Neutrophil (primary cell): ENCODE measurements around the gene GALNT10.

Experiments used
- H3K27ac ChIP-seq: fragments of 200-600 bp; sonication (generic); 2 replicates; pipeline ENCODE4 v1.5.1; 2016; ENCODE audit warnings: mild to moderate bottlenecking, moderate library complexity
- H3K27me3 ChIP-seq: fragments of 200-600 bp; sonication (generic); 2 replicates; pipeline ENCODE4 v1.6.0; 2016; ENCODE audit warnings: mild to moderate bottlenecking
- H3K36me3 ChIP-seq: fragments of 200-600 bp; sonication (generic); 2 replicates; pipeline ENCODE4 v1.5.1; 2017
- H3K4me1 ChIP-seq, 2 experiments: fragments of 200-600 bp in 1 of 2; sonication (generic) in 1 of 2; 1 replicate in 1 of 2; 2 replicates in 1 of 2; pipeline versions ENCODE4 v1.5.1 to v1.6.1; 2013 to 2016; ENCODE audit warnings: low read depth in 1 of 2, low read length in 1 of 2, mild to moderate bottlenecking in 1 of 2, moderate library complexity in 1 of 2; ENCODE audit not compliant: control insufficient read depth in 1 of 2, insufficient read depth in 1 of 2
- H3K4me3 ChIP-seq, 2 experiments: fragments of 200-600 bp in 1 of 2; sonication (generic) in 1 of 2; 1 replicate in 1 of 2; 2 replicates in 1 of 2; pipeline ENCODE4 v1.5.1; 2013 to 2016; ENCODE audit warnings: low read depth in 1 of 2, low read length in 1 of 2, mild to moderate bottlenecking in 1 of 2, moderate library complexity in 1 of 2
- H3K9me3 ChIP-seq: fragments of 200-600 bp; sonication (generic); 2 replicates; pipeline ENCODE4 v1.5.1; 2016
- TF ChIP-seq, protein P1 (sequence below): fragments of 200-600 bp; sonication (generic); IDR thresholded peaks from 2 replicates; pipeline ENCODE4 v1.5.1; 2016; ENCODE audit warnings: antibody characterized with exemption

Gene GALNT10

GRCh38 chr5:154377754-154378533 lies 187.4 kb downstream of the GALNT10 start:
- peaks cover 72% of the 10 kb centered on the region for H3K36me3 ChIP-seq
- no peaks in the 10 kb centered on the region for H3K9me3 ChIP-seq
- H3K27me3 ChIP-seq, result no peaks in the 10 kb centered on the region
- TF ChIP-seq, protein P1, sequence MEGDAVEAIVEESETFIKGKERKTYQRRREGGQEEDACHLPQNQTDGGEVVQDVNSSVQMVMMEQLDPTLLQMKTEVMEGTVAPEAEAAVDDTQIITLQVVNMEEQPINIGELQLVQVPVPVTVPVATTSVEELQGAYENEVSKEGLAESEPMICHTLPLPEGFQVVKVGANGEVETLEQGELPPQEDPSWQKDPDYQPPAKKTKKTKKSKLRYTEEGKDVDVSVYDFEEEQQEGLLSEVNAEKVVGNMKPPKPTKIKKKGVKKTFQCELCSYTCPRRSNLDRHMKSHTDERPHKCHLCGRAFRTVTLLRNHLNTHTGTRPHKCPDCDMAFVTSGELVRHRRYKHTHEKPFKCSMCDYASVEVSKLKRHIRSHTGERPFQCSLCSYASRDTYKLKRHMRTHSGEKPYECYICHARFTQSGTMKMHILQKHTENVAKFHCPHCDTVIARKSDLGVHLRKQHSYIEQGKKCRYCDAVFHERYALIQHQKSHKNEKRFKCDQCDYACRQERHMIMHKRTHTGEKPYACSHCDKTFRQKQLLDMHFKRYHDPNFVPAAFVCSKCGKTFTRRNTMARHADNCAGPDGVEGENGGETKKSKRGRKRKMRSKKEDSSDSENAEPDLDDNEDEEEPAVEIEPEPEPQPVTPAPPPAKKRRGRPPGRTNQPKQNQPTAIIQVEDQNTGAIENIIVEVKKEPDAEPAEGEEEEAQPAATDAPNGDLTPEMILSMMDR, result no peak
- H3K4me1 ChIP-seq, result no peaks in the 10 kb centered on the region
- H3K4me3 ChIP-seq, result no peak overlapping the region
- no peak overlapping the region for H3K27ac ChIP-seq

GRCh38 chr5:154380263-154380662 lies 189.7 kb downstream of the GALNT10 start:
- Histone ChIP-seq H3K9me3 (no peaks in the 10 kb centered on the region), H3K4me3 (no peak overlapping the region), H3K27ac (no peak overlapping the region), H3K36me3 (peaks cover 80% of the 10 kb centered on the region), H3K4me1 (no peaks in the 10 kb centered on the region), H3K27me3 (no peaks in the 10 kb centered on the region)
- TF ChIP-seq, protein P1, result no peak

DNA sequence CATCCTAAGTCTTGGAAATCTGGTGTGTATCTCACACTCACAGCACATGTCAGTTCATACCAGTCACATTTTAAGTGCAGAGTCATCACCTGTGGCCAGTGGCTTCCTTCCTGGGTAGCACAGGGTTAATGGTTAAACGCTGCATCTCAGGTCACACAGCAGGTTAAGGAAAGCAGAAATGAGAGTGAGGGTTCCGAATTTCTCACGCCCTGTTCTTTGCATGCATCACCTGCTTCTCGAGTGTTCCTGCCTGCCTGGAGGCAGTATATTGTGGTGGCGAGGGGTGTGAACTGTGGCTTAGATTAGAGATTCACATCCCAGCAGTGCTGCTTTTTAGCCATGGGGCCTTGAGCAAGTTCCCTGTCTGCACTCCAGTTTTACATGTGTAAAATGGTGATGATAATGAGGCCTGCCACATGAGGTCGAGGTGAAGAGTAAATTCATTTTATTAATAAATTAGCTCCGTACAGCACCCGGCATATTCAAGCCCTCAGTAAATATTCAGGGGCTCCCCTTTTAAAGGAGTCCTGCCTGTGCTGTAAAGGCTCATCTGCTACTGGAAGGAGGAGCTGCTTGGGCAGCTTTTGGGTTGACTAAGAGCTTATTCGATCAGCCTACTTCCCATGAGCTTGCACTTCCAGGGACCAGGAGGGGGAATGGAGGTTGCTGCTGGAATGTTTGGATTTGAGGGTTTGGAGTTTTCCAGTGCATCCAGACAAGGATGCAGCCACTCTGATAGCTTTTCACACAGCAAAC lies 194.1 kb downstream of the GALNT10 start:
- Histone ChIP-seq H3K9me3 (no peaks in the 10 kb centered on the region), H3K27ac (no peak overlapping the region), H3K4me1 (no peaks in the 10 kb centered on the region), H3K4me3 (no peak overlapping the region), H3K27me3 (no peaks in the 10 kb centered on the region), H3K36me3 (peaks cover 70% of the 10 kb centered on the region)
- TF ChIP-seq, protein P1, result no peak

GRCh38 chr5:154385236-154385512 lies 194.6 kb downstream of the GALNT10 start:
- TF ChIP-seq, protein P1, result no peak
- Histone ChIP-seq H3K4me1 (no peaks in the 10 kb centered on the region), H3K27me3 (no peaks in the 10 kb centered on the region), H3K4me3 (no peak overlapping the region), H3K36me3 (peaks cover 69% of the 10 kb centered on the region), H3K27ac (no peak overlapping the region), H3K9me3 (no peaks in the 10 kb centered on the region)

- Histone ChIP-seq H3K9me3 (no peaks in the 10 kb centered on the region), H3K4me1 (no peaks in the 10 kb centered on the region), H3K36me3 (peaks cover 68% of the 10 kb centered on the region), H3K27ac (no peak overlapping the region), H3K4me3 (no peak overlapping the region), H3K27me3 (no peaks in the 10 kb centered on the region)
- TF ChIP-seq, protein P1, result no peak
Measured at GRCh38 chr5:154386952-154387629, 196.6 kb downstream of the GALNT10 start.
